RWPE2 (cell line): ENCODE data around the gene POTEJ.
"Not testable (repeated sequence)": the region's sequence is repeated elsewhere in the genome, so short reads cannot be mapped to it uniquely, and the experiment has no call there.

Experiments
- ATAC-seq: fragments of 200-7000 bp; cut with Tn5 transposase; 3 replicates; pipeline ENCODE4 v1.9.1; 2021; ENCODE audit warnings: low read depth
- DNase-seq: peaks from one replicate; pipeline ENCODE4 v3.0.0-alpha.2; 2020; ENCODE audit warnings: low spot score
- H3K27ac ChIP-seq: fragments of 450-650 bp; 2 replicates; pipeline ENCODE4 v1.5.1; 2017; ENCODE audit warnings: mild to moderate bottlenecking; ENCODE audit not compliant: poor library complexity, severe bottlenecking
- H3K27me3 ChIP-seq: fragments of 250-450 bp; sonication (Bioruptor Pico); 2 replicates; pipeline ENCODE4 v1.5.1; 2021; ENCODE audit warnings: mild to moderate bottlenecking, moderate library complexity; ENCODE audit not compliant: insufficient read depth, poor library complexity, severe bottlenecking
- H3K36me3 ChIP-seq: fragments of 250-450 bp; sonication (Bioruptor Pico); 2 replicates; pipeline ENCODE4 v1.5.1; 2020; ENCODE audit warnings: low read depth, mild to moderate bottlenecking, moderate library complexity
- H3K4me1 ChIP-seq: fragments of 250-450 bp; sonication (Bioruptor Pico); 2 replicates; pipeline ENCODE4 v1.5.1; 2021; ENCODE audit warnings: mild to moderate bottlenecking, moderate library complexity; ENCODE audit not compliant: insufficient read depth, poor library complexity, severe bottlenecking
- H3K4me3 ChIP-seq: fragments of 250-450 bp; sonication (Bioruptor Pico); 2 replicates; pipeline ENCODE4 v1.5.1; 2021; ENCODE audit warnings: mild to moderate bottlenecking, moderate library complexity; ENCODE audit not compliant: severe bottlenecking
- H3K9me3 ChIP-seq: fragments of 250-450 bp; sonication (Bioruptor Pico); 2 replicates; pipeline ENCODE4 v1.5.1; 2021; ENCODE audit warnings: mild to moderate bottlenecking, moderate library complexity; ENCODE audit not compliant: severe bottlenecking

Gene POTEJ

GRCh38 chr2:130611140-130611539 lies at the start of gene POTEJ:
Gene POTEJ (plus strand): TSS chr2:130611440. CDS start chr2:130611533, 93 bp downstream.
- not testable (repeated sequence) for H3K36me3 ChIP-seq, H3K27ac ChIP-seq, H3K4me1 ChIP-seq, H3K4me3 ChIP-seq, ATAC-seq, DNase-seq, H3K27me3 ChIP-seq, H3K9me3 ChIP-seq

- not testable (repeated sequence) for H3K4me3 ChIP-seq, H3K27ac ChIP-seq, H3K4me1 ChIP-seq, DNase-seq, H3K9me3 ChIP-seq, ATAC-seq, H3K36me3 ChIP-seq, H3K27me3 ChIP-seq
These were observed 45.1 kb upstream of the POTEJ start for GRCh38 chr2:130566165-130566564.

DNA sequence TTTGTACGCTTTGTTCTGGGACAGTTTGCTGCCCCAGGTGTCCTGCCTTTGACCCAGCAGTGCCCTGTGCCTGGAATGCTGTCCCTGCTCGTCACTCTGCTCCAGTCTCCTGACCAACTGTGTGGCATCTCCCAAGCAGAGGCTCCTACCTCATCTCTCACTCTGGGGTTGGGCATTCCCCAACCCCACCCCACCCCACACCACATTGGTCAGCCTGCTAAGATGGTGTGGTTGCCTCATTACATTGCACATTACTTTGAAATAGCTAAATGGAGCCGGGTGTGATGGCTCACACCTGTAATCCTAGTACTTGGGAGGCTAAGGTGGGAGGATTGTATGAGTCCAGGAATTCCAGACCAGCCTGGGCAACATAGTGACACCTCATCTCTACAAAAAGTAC lies 39.3 kb upstream of the POTEJ start:
- not testable (repeated sequence) for H3K4me3 ChIP-seq, DNase-seq, H3K4me1 ChIP-seq, ATAC-seq, H3K9me3 ChIP-seq, H3K36me3 ChIP-seq, H3K27me3 ChIP-seq, H3K27ac ChIP-seq

GRCh38 chr2:130574230-130574629 lies 37.0 kb upstream of the POTEJ start:
- not testable (repeated sequence) for DNase-seq, H3K27me3 ChIP-seq, H3K4me3 ChIP-seq, H3K9me3 ChIP-seq, H3K27ac ChIP-seq, H3K36me3 ChIP-seq, ATAC-seq, H3K4me1 ChIP-seq

GRCh38 chr2:130576209-130576784 lies 34.9 kb upstream of the POTEJ start:
- not testable (repeated sequence) for H3K9me3 ChIP-seq, H3K4me3 ChIP-seq, ATAC-seq, DNase-seq, H3K27me3 ChIP-seq, H3K4me1 ChIP-seq, H3K27ac ChIP-seq, H3K36me3 ChIP-seq

DNA sequence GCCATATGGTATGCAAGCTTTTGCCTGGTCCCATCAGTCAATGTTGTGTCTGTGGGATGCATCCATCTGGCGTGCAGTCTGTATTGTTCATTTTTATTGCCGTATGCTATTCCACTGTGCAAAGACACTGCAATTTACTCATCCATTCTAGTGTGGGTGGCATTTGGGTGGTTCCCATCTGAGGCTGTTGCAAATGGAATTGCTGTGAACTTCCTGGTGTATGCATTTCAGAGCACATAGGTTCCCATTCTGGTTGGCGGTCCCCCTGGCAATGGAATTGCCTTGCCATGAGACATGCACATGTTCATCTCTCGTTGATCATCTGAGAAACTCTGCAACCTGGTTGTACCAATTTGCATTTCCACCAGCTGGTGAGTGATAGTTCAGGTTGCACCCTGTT lies 33.7 kb upstream of the POTEJ start:
- H3K27me3 ChIP-seq, ATAC-seq, H3K9me3 ChIP-seq, H3K36me3 ChIP-seq, H3K27ac ChIP-seq, DNase-seq, H3K4me1 ChIP-seq, H3K4me3 ChIP-seq: not testable (repeated sequence)

GRCh38 chr2:130579121-130579520 lies 32.1 kb upstream of the POTEJ start:
- ATAC-seq, H3K4me3 ChIP-seq, H3K36me3 ChIP-seq, H3K4me1 ChIP-seq, H3K27me3 ChIP-seq, H3K9me3 ChIP-seq, H3K27ac ChIP-seq: not testable (repeated sequence)
- DNase-seq, result peak; percentile 25

- not testable (repeated sequence) for H3K4me1 ChIP-seq, H3K27me3 ChIP-seq, ATAC-seq, H3K4me3 ChIP-seq, H3K36me3 ChIP-seq, H3K9me3 ChIP-seq, H3K27ac ChIP-seq
- DNase-seq, result peak; percentile 14
These were observed 29.7 kb upstream of the POTEJ start for GRCh38 chr2:130581491-130581890.

DNA sequence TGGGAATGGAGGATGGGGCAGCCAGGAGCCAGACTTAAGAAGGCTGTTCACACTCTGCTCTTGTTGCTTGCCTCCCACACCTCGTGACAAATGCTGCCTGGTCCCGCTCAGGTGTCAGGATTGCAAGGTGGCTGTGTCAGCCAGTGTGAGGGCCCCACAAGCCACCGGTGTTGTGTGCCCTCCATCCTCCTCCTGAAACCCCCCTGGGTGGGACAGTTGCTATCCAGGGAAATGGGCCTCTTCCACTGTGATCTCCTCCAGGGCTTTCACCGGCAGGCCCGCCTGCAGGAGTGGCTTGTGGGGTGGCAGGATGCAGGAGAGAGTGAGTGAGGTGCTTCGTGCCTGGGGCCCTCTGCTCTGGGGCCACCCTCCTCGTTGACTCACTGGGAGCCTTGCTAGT lies 28.3 kb upstream of the POTEJ start:
- H3K36me3 ChIP-seq, H3K27me3 ChIP-seq, H3K27ac ChIP-seq, H3K4me3 ChIP-seq, H3K9me3 ChIP-seq, DNase-seq, H3K4me1 ChIP-seq: not testable (repeated sequence)
- ATAC-seq, result peak; percentile 33; the same call in 1 of the 3 replicates

DNA sequence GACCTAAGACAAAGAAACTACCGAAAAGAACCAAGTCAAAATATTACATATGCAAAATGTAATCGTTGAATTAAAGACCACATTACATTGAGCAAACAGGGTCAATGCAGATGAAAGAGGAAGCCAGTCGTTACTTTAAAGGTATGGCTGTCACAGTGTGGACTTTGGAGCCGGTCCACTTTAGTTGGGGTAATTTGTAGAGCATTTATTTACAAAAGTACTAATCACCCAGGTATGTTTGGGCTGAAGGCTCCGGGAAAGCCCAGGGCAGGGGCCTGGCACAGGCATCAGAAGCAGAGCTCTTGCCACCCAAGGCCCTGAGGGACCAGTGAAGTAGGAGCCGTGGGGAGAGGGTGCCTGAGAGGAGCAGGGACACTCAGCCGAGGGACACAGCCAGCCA lies 27.7 kb upstream of the POTEJ start:
- ATAC-seq, H3K4me1 ChIP-seq, DNase-seq, H3K36me3 ChIP-seq, H3K27me3 ChIP-seq, H3K4me3 ChIP-seq, H3K9me3 ChIP-seq, H3K27ac ChIP-seq: not testable (repeated sequence)

DNA sequence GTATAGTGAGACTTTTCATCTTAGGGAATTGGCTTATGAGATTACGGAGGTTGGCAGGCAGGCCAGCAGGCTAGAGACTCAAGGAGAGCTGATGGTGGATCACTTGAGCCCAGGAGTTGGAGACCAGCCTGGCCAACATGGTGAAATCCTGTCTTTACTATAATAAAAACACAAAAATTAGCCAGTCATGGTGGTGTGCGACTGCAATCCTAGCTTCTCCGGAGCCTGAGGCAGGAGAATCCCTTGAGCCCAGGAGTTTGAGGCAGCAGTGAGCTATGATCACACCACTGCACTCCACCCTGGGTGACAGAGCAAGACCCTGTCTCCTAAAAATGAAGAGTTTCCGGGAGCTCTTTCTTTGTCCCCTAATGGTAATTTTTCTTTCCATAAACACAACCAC lies 26.5 kb upstream of the POTEJ start:
- ATAC-seq, DNase-seq, H3K4me1 ChIP-seq, H3K27ac ChIP-seq, H3K4me3 ChIP-seq, H3K27me3 ChIP-seq, H3K36me3 ChIP-seq, H3K9me3 ChIP-seq: not testable (repeated sequence)
